GM18868 (cell line): ENCODE measurements around the gene FOXC2.

Experiments used
- ATAC-seq: cut with Tn5 transposase; IDR thresholded peaks from one replicate; pipeline ENCODE4 v1.9.1; 2021; ENCODE audit warnings: mild to moderate bottlenecking, moderate library complexity; ENCODE audit not compliant: unreplicated experiment

Gene FOXC2

DNA sequence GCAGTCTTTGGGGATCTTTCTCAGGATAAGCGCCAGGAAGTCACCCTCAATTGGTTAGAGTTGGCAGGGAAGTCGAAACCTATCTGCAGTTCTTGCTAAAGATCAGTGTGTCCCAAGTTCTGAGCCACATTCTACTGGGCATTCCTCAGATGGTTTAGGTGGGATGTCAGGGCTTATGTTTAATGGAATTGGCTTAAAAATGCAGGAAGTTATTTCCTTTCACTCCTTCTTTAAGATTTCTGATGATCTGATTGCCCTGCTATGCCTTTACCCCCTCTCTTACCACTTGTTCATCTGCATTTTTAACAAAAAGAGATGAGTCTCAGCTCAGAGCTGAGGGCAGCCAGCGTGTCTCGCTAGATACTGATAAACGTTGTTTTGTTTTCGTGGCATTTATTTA is 42.5 kb downstream of the FOXC2 start:
- ATAC-seq = no peak

DNA sequence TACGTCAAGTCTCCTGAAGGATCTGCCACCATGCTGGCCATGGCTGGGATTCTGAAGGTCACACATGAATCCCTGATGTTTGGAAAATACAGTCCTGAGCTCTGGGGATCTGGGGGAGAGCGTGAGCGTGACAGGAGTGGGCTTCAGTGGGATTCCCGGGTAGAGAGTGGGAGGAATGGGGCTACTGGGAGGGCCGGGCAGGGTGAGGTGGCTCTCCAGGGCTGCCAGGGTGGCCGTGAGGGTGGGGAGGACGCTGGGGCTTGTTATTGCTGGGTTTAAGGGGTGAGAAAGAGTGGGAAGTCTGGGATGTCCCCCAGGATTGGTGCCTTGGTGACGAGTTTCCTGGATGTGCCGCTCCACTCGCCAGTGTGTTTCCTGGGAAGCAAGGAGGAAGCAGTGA is 43.0 kb downstream of the FOXC2 start:
- no peak for ATAC-seq

DNA sequence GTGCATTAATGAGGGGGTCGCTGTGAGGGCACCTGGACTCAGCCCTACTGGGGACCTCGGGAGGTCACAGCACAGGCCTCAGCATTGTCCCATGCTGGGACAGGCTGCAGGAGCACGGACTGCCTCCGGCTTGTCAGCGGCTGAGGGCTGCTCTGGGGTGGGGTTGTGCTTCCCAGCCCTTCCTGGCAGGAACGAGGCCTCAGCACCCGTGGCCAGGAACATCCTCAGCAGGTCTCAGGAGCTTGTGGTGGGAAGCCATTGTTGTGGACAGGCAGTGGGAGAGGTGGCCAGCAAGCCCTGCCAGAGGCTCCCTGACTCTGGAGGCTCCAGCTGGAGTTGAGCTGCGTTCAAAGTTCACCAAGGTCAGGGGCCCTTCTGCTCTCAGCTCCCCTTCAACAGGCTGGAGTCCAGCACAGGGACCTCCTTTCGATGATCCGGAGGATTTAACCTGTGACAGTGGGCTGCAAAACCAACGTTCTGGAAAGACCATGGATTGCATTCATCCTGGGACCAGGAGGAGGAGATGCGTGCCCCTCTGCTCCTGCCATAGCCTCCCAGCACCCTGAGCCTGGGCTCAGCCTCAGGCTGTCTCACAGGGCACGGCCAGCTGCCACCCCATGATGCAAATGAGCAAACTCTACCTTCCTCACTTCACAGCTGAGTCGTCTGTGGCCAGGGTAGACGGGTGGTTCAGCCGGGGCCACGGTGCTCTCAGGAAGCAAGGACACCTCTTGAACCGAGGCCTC is 44.3 kb downstream of the FOXC2 start:
- no peak for ATAC-seq

DNA sequence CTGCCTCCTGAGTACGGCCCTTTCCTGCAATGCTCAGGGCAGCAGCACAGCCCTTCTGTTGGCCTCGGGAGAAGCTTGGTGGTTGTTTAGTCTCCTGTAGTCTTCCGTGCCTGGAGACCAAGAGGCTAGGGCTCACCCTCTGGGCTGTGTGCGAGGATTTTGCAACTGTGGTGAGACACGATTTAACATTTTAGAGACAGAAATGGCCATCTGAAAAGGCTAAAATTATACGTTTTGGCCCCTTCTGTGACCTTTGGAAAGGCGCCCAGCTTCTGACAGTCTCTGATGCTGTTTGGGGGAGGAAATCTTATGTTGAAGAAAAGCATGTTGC is 44.9 kb downstream of the FOXC2 start:
- ATAC-seq = no peak

GRCh38 chr16:86611941-86612340 is 45.3 kb downstream of the FOXC2 start:
- ATAC-seq = no peak

DNA sequence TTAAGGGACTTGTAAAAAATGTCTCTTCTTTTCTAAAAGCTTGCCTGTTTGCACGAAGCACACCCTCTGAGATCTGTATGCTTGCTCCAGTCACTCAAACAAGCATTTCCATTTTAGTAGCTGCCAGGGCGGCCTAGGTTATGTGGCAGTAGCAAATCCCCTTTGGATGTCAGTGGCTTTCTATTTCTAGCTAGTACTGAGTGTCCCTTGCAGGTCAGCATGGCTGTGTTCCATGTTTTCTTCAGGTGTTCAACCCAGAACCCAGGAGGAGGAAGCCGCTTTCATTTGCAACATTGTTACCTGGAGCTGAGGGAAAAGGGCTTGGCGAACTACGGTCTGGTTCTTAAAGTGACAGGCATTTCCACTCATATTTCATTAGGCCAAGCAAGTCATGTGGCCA is 48.1 kb downstream of the FOXC2 start:
- ATAC-seq = no peak

DNA sequence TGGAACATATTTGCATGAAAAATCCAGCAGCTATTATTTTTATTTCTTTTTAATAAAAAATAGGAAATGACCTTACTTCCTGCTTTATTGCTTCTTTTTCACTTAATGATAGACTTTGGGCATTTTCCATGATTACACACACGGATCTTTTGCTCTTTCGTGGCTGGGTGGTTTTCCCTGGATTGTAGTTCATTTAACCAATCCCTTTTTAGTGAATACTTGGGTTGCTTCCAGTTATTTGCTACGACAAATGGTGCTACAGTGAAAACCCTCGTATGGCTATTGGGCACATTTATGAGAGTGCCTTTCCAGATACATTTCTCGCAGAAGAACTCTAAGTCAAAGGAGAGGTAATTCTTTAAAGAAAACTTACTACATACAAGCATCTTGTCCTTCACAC is 50.3 kb downstream of the FOXC2 start:
- no peak for ATAC-seq

DNA sequence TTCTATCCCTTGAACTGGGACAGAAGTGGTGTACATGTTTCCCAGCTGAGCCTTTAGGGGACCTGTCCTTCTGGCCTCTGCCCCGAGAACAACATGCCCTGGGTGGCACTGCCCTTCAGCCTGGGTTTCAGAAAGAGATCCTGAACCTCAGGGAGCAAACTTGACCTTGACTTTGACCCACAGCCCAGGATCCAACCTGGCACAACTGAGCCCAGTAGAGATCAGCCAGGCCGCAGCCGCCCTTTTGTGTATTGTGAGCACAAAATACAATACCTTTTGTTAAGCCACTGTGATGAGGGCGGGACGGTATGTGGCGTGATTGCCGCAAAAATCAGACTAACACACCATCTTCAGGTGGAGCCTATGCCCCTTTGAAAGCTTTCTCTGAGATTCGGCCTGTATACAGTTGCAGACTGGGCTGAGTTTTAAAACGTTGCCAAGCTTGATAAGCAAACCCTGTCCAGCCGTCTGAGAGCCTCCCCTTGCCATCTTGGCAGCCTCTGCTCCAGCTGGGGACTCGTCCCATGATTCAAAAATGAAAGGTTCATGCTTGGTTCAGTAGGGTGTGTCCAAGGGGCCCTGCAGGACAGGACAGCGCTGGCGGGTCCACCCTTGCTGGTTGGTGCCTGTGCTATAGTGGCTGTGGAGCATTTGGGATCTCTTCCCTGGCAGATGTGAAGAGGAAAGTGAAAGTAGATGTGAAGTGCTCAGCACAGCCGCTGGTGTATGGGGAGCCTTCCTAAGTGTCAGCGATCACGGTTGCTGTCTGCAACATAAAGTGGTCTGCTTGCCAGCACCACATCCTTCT is 52.0 kb downstream of the FOXC2 start:
- ATAC-seq = no peak
